ENCODE measurements around the gene ME1.

Gene ME1

GRCh38 chr6:83429857-83430610, 817 bp downstream of the ME1 start:
- Histone ChIP-seq H3K36me3 (ENCODE audit: insufficient read depth, low read length) (no peaks in the 10 kb centered on the region), H3K27me3 (ENCODE audit: insufficient read depth, low read length, poor library complexity) (no peaks in the 10 kb centered on the region), H3K79me2 (ENCODE audit: insufficient read depth, low read length) (no peaks in the 10 kb centered on the region), H3K4me1 (ENCODE audit: insufficient read depth, low read length) (no peaks in the 10 kb centered on the region), H3K9me3 (ENCODE audit: insufficient read depth, low read length, severe bottlenecking) (no peaks in the 10 kb centered on the region), H3K9ac (ENCODE audit: low read depth, low read length) (no peak overlapping the region), H2AFZ (ENCODE audit: low read depth, low read length) (no peak overlapping the region), H3K4me2 (ENCODE audit: insufficient read depth, low read length) (no peak overlapping the region), H3K27ac (ENCODE audit: low read length) (no peak overlapping the region), H3K4me3 (ENCODE audit: low read depth in 1 of 2, low read length in 2 of 2) (no peak overlapping the region), H4K20me1 (ENCODE audit: insufficient read depth, low read length) (no peaks in the 10 kb centered on the region)
- DNase-seq (no peak), ATAC-seq (ENCODE audit: insufficient read depth, low read depth) (no peak)
- TF ChIP-seq CTCF (IDR thresholded peaks at IDR 0.05; ENCODE audit: borderline replicate concordance, extremely low read depth, low read length, poor library complexity, severe bottlenecking) (no peak), EZH2 (IDR thresholded peaks at IDR 0.05; ENCODE audit: borderline replicate concordance, low read depth, low read length, severe bottlenecking) (no peak)

GRCh38 chr6:83429269-83429668, 1.6 kb downstream of the ME1 start:
- Histone ChIP-seq H4K20me1 (ENCODE audit: insufficient read depth, low read length) (no peaks in the 10 kb centered on the region), H3K4me2 (ENCODE audit: insufficient read depth, low read length) (no peak overlapping the region), H3K36me3 (ENCODE audit: insufficient read depth, low read length) (no peaks in the 10 kb centered on the region), H3K4me1 (ENCODE audit: insufficient read depth, low read length) (no peaks in the 10 kb centered on the region), H3K27me3 (ENCODE audit: insufficient read depth, low read length, poor library complexity) (no peaks in the 10 kb centered on the region), H3K9ac (ENCODE audit: low read depth, low read length) (no peak overlapping the region), H3K9me3 (ENCODE audit: insufficient read depth, low read length, severe bottlenecking) (peaks cover 8% of the 10 kb centered on the region), H3K4me3 (ENCODE audit: low read depth in 1 of 2, low read length in 2 of 2) (no peak overlapping the region), H3K27ac (ENCODE audit: low read length) (no peak overlapping the region), H3K79me2 (ENCODE audit: insufficient read depth, low read length) (no peaks in the 10 kb centered on the region), H2AFZ (ENCODE audit: low read depth, low read length) (no peak overlapping the region)
- no peak for TF ChIP-seq EZH2 (IDR thresholded peaks at IDR 0.05; ENCODE audit: borderline replicate concordance, low read depth, low read length, severe bottlenecking)
- no peak for TF ChIP-seq CTCF (IDR thresholded peaks at IDR 0.05; ENCODE audit: borderline replicate concordance, extremely low read depth, low read length, poor library complexity, severe bottlenecking)
- ATAC-seq (ENCODE audit: insufficient read depth, low read depth) (no peak), DNase-seq (no peak)

- Histone ChIP-seq H3K27me3 (ENCODE audit: insufficient read depth, low read length, poor library complexity) (no peaks in the 10 kb centered on the region), H3K9me3 (ENCODE audit: insufficient read depth, low read length, severe bottlenecking) (peaks cover 10% of the 10 kb centered on the region), H2AFZ (ENCODE audit: low read depth, low read length) (no peak overlapping the region), H3K27ac (ENCODE audit: low read length) (no peak overlapping the region), H3K4me3 (ENCODE audit: low read depth in 1 of 2, low read length in 2 of 2) (no peak overlapping the region), H3K36me3 (ENCODE audit: insufficient read depth, low read length) (no peaks in the 10 kb centered on the region), H4K20me1 (ENCODE audit: insufficient read depth, low read length) (no peaks in the 10 kb centered on the region), H3K4me2 (ENCODE audit: insufficient read depth, low read length) (no peak overlapping the region), H3K4me1 (ENCODE audit: insufficient read depth, low read length) (no peaks in the 10 kb centered on the region), H3K79me2 (ENCODE audit: insufficient read depth, low read length) (no peaks in the 10 kb centered on the region), H3K9ac (ENCODE audit: low read depth, low read length) (no peak overlapping the region)
- TF ChIP-seq CTCF (IDR thresholded peaks at IDR 0.05; ENCODE audit: borderline replicate concordance, extremely low read depth, low read length, poor library complexity, severe bottlenecking) (no peak), EZH2 (IDR thresholded peaks at IDR 0.05; ENCODE audit: borderline replicate concordance, low read depth, low read length, severe bottlenecking) (no peak)
- DNase-seq (no peak), ATAC-seq (ENCODE audit: insufficient read depth, low read depth) (no peak)
Measured at GRCh38 chr6:83424392-83425018, 6.3 kb downstream of the ME1 start.
